Aorta (tissue), 5 donors: ENCODE results near the gene CCDC134. TPM values are rescaled to one million over a fixed set of nuclear protein-coding genes. Genes with fewer than 3 reads are reported as not detected.

Experiments
- ATAC-seq: fragments of 200-7000 bp; cut with Tn5 transposase; one replicate; pipeline ENCODE4 v1.9.1; 2022; ENCODE audit warnings: moderate library complexity; ENCODE audit not compliant: low FRiP score
- DNase-seq, 2 donors: peaks; one replicate each; pipeline ENCODE4 v3.0.0-alpha.2; 2020
- H3K27ac ChIP-seq, 2 donors: one replicate each; pipeline ENCODE4 v1.5.1; 2013; ENCODE audit warnings: low read length in 2 of 2, mild to moderate bottlenecking in 2 of 2, moderate library complexity in 2 of 2, control low read depth in 1 of 2, inconsistent platforms in 1 of 2, low read depth in 1 of 2
- H3K27me3 ChIP-seq, 2 donors: one replicate each; pipeline ENCODE4 v1.6.1; 2013; ENCODE audit warnings: control low read depth in 1 of 2, low read length in 1 of 2, mild to moderate bottlenecking in 1 of 2, moderate library complexity in 1 of 2; ENCODE audit not compliant: insufficient read depth in 2 of 2, control insufficient read depth in 1 of 2
- H3K36me3 ChIP-seq, 2 donors: one replicate each; pipeline ENCODE4 v1.6.1; 2013; ENCODE audit warnings: control low read depth in 1 of 2, low read length in 1 of 2, mild to moderate bottlenecking in 1 of 2; ENCODE audit not compliant: insufficient read depth in 2 of 2, control insufficient read depth in 1 of 2
- H3K4me1 ChIP-seq, 2 donors: one replicate each; pipeline ENCODE4 v1.6.1; 2013; ENCODE audit warnings: low read length in 2 of 2, control low read depth in 1 of 2, mild to moderate bottlenecking in 1 of 2, moderate library complexity in 1 of 2; ENCODE audit not compliant: insufficient read depth in 2 of 2, control insufficient read depth in 1 of 2
- H3K4me3 ChIP-seq, 2 donors: one replicate each; pipeline ENCODE4 v1.5.1; 2013; ENCODE audit warnings: low read length in 2 of 2, control low read depth in 1 of 2, mild to moderate bottlenecking in 1 of 2
- H3K9me3 ChIP-seq: one replicate; pipeline ENCODE4 v1.6.1; 2013; ENCODE audit warnings: mild to moderate bottlenecking, low read length; ENCODE audit not compliant: control insufficient read depth
- WGBS, 2 donors: extraction: QIAGEN DNeasy Blood & Tissue Kit; methylation state at CpG; one replicate each; pipeline ENCODE4 v1.1.7; 2013; 5-methylcytosine and 5-hydroxymethylcytosine counted together
- intact Hi-C, 2 donors: fragments of 100-400 bp; cut with DNase I; formaldehyde crosslinking; loops; one replicate each; pipeline versions ENCODE4 v1.14.2 to v1.15.0; 2022
- polyA plus RNA-seq, 2 donors: library from polyadenylated mRNA; stranded (reverse); fragments of 200-250 nt; gene quantifications; one replicate each; pipeline ENCODE4 v1.2.3, GENCODE V29; 2013
- total RNA-seq, 2 donors: library from RNA; stranded (reverse); fragmentation: NEBNext Ultra II Directional; extraction: Animal tissue kit (Norgen Biotek cat#: 25700); gene quantifications; one replicate each; pipeline ENCODE4 v1.2.1, GENCODE V29; 2021
- donor health status: healthy with polysubstance abuse.
- donor health status: Bipolar disorder and iron deficiency.
- donor health status: DM: no; HTN: no; CAD: no.
- donor health status: DM: no; HTN: no; CAD: no.
- donor health status: DM: yes; HTN: yes; CAD: no.

Gene CCDC134
- total and polyA plus RNA-seq, 4 donors = 1.0 to 7.3 (median 4.1) TPM; not detected in 1

- 80 to 82% methylated on average over 5 of the region's 5 CpGs for WGBS, 2 donors
- Histone ChIP-seq H3K27me3 (no peaks in the 10 kb centered on the region), H3K27ac (no peak overlapping the region), H3K36me3 (no peaks in the 10 kb centered on the region), H3K4me3 (no peak overlapping the region), H3K4me1 (no peaks in the 10 kb centered on the region), H3K9me3 (no peaks in the 10 kb centered on the region)
- DNase-seq (no peak), ATAC-seq (no peak)
- intact Hi-C loops = no loop called here
These were observed 29.6 kb upstream of the CCDC134 start for GRCh38 chr22:41770715-41771468.

GRCh38 chr22:41772198-41772597 lies 28.3 kb upstream of the CCDC134 start:
- H3K36me3 ChIP-seq = no peaks in the 10 kb centered on the region

GRCh38 chr22:41772645-41773044 lies 27.8 kb upstream of the CCDC134 start:
- Histone ChIP-seq H3K4me1 (no peaks in the 10 kb centered on the region), H3K27ac (no peak overlapping the region), H3K36me3 (no peaks in the 10 kb centered on the region), H3K27me3 (no peaks in the 10 kb centered on the region), H3K4me3 (no peak overlapping the region), H3K9me3 (no peaks in the 10 kb centered on the region)
- no peak for DNase-seq
- intact Hi-C loops = no loop called here
- ATAC-seq = no peak

More at GRCh38 chr22:41772198-41772597, 28.3 kb upstream of the CCDC134 start:
- DNase-seq = no peak
- no peak for ATAC-seq
- intact Hi-C loops = no loop called here
- no peak overlapping the region for H3K27ac ChIP-seq
- no peaks in the 10 kb centered on the region for H3K27me3 ChIP-seq
- H3K4me3 ChIP-seq = no peak overlapping the region
- no peaks in the 10 kb centered on the region for H3K4me1 ChIP-seq
- no peaks in the 10 kb centered on the region for H3K9me3 ChIP-seq
- WGBS, 2 donors = 90 to 94% methylated on average over 4 of the region's 4 CpGs

- WGBS, 2 donors = 91% methylated on average over 5 of the region's 5 CpGs
These were observed 25.1 kb upstream of the CCDC134 start for GRCh38 chr22:41775338-41775737.

GRCh38 chr22:41775976-41776375 lies 24.5 kb upstream of the CCDC134 start:
- 68 to 72% methylated on average over 4 of the region's 4 CpGs for WGBS, 2 donors
- intact Hi-C loops = no loop called here
- no peak overlapping the region for H3K4me3 ChIP-seq
- H3K4me1 ChIP-seq = no peaks in the 10 kb centered on the region
- DNase-seq (peak in 1 of 2 donors; percentile 16), ATAC-seq (no peak)
- no peak overlapping the region for H3K27ac ChIP-seq
- no peaks in the 10 kb centered on the region for H3K9me3 ChIP-seq
- no peaks in the 10 kb centered on the region for H3K27me3 ChIP-seq
- no peaks in the 10 kb centered on the region for H3K36me3 ChIP-seq

More at GRCh38 chr22:41775338-41775737, 25.1 kb upstream of the CCDC134 start:
- no peak overlapping the region for H3K4me3 ChIP-seq
- no peaks in the 10 kb centered on the region for H3K4me1 ChIP-seq
- intact Hi-C loops = no loop called here
- no peak for DNase-seq
- no peak overlapping the region for H3K27ac ChIP-seq
- H3K9me3 ChIP-seq = no peaks in the 10 kb centered on the region
- no peak for ATAC-seq
- H3K36me3 ChIP-seq = no peaks in the 10 kb centered on the region
- H3K27me3 ChIP-seq = no peaks in the 10 kb centered on the region

- H3K36me3 ChIP-seq = no peaks in the 10 kb centered on the region
- peak in 1 of 2 donors; percentile 22 for DNase-seq
- H3K27ac ChIP-seq = no peak overlapping the region
- no peaks in the 10 kb centered on the region for H3K4me1 ChIP-seq
- 84 to 88% methylated on average over 3 of the region's 3 CpGs for WGBS, 2 donors
- H3K9me3 ChIP-seq = no peaks in the 10 kb centered on the region
- H3K4me3 ChIP-seq = no peak overlapping the region
- intact Hi-C loops = no loop called here
- H3K27me3 ChIP-seq = no peaks in the 10 kb centered on the region
- no peak for ATAC-seq
These were observed 24.1 kb upstream of the CCDC134 start for GRCh38 chr22:41776381-41776780.

- Histone ChIP-seq H3K4me3 (no peak overlapping the region), H3K9me3 (no peaks in the 10 kb centered on the region), H3K27me3 (no peaks in the 10 kb centered on the region), H3K4me1 (no peaks in the 10 kb centered on the region), H3K36me3 (no peaks in the 10 kb centered on the region), H3K27ac (no peak overlapping the region)
- 93 to 94% methylated on average over 2 of the region's 2 CpGs for WGBS, 2 donors
- no peak for ATAC-seq
- DNase-seq = peak in 1 of 2 donors; percentile 9
- intact Hi-C loops = no loop called here
These were observed 22.6 kb upstream of the CCDC134 start for GRCh38 chr22:41777749-41778425.

- DNase-seq = peak; percentile 12 to 34
- WGBS, 2 donors = 54 to 57% methylated on average over 3 of the region's 3 CpGs
- Histone ChIP-seq H3K36me3 (no peaks in the 10 kb centered on the region), H3K27ac (no peak overlapping the region), H3K4me1 (no peaks in the 10 kb centered on the region), H3K9me3 (no peaks in the 10 kb centered on the region), H3K4me3 (no peak overlapping the region), H3K27me3 (no peaks in the 10 kb centered on the region)
- ATAC-seq = no peak
- intact Hi-C loops = no loop called here
These were observed 20.5 kb upstream of the CCDC134 start for GRCh38 chr22:41779929-41780505.
